ENCODE data around the gene ATP11A.
"Not testable (repeated sequence)": the region's sequence is repeated elsewhere in the genome, so short reads cannot be mapped to it uniquely, and the experiment has no call there.

Gene ATP11A

DNA sequence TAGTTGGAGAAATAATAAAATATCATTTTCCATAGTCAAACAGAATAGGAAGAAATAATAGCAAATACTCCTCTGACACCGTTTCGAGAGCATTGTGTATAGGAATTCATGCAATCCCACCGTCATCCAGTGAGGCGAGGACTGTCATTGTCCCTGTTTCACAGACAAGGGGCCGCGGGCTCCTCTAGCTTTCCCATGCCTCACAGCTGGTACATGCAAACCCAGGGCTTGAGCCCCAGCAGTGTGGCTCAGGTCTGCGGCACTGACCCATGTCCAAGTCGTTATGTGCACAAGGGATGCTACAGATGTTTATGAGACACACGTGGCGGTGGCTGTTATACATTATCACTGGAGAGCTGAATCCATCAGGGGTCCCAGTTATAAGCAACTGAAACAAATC, 18.5 kb upstream of the ATP11A start:
- no peak for FAIRE-seq

DNA sequence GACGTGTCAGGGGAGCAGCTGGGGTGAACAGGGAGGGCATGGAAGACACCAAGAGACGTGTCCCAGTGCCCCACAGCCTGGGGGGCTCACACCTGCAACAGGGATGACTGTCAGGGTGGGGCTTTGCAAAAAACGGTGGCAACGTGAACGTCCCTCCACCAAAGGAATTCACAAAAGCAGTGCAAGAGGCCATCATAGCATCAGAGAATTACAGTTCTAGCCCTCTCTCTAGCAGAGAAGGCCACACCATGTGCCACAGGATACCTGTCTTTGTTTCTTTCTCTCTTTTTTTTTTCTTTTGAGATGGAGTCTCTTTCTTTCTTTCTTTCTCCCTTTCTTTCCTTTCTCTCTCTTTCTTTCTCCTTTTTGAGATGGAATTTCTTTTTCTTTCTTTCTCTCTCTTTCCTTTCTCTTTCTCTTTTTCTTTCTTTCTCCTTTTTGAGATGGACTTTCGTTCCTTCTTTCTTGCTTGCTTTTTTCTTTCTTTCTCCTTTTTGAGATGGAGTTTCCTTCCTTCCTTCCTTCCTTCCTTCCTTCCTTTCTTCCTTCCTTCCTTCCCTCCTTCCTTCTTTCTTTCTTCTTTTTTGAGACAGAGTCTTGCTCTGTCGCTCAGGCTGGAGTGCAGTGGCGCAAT, 17.1 kb upstream of the ATP11A start:
- FAIRE-seq, result no peak

DNA sequence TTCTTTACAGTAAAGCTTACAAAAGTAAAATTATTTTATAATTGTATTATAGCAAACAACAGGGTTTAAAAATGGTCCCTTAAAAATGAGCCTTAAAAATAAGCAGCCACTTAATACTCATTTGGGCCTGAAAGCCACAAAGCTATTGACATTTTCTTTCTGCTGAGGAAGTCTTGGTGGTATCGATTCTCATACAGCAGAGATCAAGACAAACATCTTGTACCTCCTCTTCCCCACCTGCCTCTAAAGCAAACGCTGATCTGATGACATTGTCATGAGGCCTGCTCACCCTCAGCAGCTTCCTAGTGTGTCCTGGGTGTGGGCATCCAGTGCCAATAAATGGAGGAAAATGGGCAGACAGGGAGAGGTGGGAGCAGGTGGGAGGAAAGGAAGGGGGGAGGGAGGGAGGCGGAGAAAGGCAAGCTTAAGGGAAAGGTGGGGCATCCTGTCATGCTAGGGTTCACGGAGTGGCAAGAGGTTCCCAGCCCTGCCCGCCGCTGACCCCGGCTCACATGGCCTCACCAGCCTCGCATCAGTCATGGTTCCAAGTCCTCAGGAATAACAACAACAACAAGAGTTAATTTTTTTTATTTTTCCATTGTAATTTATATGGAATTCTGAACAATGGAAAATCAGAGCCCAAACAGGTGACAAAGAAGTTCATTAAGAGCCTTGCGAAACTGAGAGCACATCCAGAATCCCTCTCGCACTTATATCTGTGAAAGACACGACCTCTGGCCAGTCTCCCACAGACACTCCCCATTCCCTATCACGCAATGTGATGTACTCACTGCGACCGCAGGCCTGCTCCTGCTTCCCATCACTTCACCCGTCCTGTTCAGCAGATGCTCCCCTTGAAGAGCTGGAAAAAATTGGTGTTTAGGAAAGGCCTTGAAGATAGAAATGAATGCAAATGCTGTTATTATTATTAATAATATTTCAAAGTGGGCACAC, 15.1 kb upstream of the ATP11A start:
- no peak for FAIRE-seq

DNA sequence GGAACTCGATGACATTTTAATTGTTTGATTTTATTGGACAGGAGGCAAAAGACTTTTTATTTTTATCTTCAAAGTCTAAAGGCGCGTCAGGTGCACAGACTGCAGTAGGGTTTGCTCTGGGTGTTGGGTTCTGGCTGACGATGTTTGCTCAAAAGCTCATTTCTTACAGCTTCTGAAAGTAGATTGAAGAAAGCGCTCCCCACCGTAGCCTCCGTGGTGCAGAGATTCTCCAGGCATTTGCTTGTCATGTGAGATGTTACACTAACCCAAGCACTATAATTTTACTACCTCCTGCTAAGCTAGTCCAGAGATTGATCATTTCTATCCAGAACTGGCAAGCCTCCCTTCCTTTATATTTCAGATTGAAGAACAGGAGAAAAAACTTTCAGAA, 14.5 kb upstream of the ATP11A start:
- FAIRE-seq, result no peak

DNA sequence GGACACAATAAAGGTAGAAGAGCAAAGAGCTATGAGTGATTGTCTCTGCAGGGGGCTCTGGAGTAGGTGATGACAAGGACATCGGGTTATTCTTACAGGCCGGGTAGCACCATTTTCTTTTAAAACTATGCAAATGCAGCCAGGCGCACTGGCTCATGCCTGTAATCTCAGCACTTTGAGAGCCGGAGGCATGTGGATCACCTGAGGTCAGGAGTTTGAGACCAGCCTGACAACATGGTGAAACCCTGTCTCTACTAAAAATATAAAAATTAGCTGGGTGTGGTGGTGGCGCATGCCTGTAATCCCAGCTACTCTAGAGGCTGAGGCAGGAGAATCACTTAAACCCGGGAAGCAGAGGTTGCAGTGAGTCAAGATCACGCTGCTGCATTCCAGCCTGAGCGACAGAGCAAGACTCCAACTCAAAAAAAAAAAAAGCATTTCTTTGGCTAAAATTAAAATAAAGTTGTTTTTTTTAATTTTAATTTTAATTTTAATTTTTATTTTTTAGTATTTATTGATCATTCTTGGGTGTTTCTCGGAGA, 12.3 kb upstream of the ATP11A start:
- not testable (repeated sequence) for FAIRE-seq

DNA sequence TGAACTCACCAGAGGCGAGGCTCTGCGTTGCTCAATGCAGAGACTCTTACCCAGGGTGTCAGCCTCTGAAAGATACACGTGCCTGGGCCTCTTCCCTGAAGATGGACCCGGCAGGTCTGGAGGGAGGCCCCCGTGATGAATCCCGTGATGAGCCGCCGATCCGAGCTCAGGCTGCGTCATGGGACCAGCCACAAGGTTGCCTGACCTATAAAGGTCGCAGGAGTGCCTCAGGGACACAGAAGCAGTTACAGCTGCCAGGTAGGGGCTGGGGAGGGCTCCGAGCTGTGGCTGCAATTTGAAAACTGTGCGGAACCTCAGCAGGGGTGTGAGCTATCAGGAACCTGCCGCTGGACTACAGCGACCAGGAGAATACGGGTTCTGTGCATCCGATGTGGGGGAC, 10.5 kb upstream of the ATP11A start:
- FAIRE-seq, result no peak

DNA sequence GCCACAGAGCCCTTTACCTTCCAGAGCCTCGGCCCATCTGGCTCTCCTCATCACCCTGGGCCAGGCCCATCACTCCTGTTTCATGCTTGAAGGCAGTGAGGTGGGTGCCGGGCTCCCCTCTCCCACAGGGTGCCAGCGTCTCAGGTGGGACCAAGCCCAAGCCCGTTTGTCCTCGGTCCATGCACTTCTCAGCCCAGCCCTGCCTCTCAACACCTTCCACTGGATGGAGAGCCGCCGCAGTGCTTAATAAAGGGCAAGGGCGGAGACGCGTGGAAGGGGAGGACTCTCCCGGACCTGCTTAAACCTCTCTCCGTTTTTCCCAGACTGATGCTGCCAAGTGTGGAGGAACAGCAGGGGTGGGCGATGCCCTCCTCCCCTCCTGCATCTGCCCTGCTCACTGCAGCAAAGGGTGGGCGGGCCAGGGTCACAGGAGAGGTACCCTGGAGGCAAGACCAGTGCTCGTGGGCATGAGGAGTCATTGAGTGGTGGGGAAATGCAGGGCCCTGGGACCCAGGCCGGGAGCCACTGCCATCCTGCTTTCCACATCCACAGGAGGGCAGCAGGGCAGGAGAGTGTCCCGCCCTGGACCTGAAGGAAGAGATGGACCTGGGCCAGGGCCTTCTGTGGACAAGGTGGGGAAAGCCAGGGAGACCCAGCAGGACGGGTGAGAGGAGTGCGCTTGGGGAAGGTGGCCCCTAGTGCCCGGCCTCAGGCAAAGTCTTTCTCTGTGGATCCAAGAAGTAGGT, 9.7 kb upstream of the ATP11A start:
- no peak for FAIRE-seq

DNA sequence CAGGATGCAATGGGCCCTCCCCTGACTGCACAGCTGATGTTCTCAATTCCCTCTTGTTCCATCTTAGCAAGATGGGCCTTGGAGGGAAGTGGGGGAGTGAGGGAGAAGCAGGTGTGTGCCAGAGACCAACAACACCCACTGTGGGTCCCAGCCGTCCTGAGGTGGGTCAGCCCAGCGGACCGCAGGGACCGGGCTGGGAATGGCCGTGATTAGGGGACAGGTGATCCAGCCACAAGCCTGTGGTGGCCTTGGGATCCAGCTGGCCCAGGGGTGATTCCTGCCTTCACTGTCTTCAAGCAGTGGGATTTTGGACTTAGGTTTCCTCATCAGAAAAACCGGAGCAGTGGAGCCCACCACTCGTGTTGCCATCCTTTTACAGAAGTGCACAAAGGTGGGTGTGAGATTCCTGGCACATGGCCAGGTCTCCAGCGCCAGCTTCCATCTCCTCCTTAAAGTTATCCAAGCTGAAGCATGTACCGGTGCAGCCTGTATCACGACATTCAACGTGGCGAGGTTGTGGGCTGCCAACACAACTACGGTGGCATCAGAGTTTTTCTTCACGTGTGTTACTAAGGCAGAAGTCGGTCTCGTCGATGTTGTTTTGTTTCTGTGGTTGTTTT, 9.0 kb upstream of the ATP11A start:
- no peak for FAIRE-seq

DNA sequence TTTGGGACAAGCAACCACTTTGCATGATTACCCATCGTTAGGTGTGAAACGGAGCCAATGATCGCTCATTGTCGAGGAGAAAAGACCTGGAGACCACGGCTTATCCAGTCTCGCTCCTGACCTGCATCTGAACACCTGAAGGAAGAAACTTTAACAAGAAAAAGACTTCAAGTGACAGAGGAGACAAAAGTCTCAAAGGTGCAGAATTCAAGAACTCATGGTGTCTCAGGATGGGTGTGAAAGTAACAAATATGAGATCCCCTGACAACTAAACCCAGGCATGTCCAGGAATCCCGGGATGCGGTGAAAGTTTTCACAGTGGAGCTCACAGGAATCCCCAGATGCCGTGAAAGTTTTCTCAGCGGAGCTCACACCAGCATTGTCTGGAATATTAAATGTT, 6.3 kb upstream of the ATP11A start:
- no peak for FAIRE-seq

DNA sequence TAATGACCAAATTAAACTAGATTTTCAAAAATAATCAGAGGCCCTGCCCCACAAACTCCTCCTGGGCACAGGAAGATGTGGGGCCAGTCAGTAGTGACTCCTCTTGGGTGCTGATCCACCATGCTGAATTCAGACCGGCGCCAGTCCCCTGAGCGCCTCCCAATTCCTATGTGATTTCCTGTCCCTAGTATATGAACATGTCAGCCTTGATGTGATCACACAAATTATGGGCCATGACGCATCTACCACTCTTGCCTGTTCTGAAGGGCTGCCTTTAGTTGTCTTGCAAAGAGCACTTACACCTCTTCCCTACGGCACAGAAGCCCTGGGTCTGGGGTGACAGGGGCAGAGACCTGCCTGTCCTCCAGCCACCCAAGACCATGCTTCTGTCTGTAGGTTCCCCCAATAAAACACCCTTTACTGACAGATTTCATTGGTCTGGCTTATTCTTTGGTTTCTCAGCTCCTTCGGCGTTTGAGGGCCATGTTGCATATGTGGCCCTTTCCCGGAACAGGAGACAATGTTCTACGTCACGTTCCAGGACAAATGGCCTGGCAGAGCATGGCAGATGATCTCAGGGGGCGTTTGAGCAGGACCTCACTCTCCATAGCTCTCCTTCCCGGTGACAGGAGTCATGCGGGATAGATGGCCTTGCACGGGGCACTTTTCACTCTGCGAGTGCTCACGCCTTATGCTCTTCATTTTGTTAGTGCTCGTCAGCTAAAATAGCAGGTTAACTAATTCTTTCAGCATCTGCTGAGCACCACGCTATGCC, 5.6 kb upstream of the ATP11A start:
- FAIRE-seq, result no peak

DNA sequence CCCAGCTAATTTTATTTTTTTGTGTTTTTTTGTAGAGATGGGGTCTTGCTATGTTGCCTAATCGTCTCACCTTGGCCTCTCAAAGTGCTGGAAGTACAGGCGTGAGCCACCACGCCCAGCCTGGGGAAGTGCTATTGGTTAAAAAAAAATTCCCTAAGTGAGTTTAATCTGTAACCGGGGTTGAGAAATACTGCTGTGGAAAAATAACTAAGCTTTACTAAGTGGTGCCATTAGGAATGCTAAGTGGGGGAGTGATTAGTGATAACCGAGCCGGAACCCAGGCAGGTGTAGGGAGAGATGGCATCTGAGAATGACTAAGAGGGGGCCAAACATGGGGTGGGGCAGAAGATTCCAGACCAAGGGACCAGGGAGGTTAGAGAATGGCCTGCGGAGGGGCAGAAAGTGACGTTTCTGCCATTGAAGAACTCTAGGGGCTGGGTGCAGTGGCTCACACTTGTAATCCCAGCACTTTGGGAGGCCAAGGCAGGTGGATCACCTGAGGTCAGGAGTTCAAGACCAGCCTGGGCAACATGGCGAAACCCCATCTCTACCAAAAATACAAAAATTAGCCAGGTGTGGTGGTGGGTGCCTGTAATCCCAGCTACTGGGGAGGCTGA, 4.5 kb upstream of the ATP11A start:
- FAIRE-seq, result not testable (repeated sequence)

DNA sequence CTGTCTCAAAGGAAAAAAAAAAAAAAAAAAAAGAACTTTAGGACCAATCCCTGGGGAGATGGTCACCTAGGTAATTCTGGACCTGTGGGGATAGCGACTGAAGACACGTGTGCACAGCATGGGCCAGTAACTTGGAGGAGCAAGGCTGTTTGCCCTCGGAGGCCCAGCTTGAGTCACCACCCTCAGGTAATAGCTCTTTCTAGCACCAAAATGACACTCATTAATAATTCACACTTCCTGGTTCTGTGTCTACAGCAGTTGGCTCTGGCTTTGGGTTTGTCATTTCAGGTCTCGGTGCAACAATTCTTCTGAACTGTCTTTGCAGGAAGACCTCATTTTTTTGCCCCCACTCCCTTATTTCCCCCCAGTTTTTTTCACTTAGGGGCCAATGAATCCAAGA, 3.9 kb upstream of the ATP11A start:
- FAIRE-seq, result no peak

DNA sequence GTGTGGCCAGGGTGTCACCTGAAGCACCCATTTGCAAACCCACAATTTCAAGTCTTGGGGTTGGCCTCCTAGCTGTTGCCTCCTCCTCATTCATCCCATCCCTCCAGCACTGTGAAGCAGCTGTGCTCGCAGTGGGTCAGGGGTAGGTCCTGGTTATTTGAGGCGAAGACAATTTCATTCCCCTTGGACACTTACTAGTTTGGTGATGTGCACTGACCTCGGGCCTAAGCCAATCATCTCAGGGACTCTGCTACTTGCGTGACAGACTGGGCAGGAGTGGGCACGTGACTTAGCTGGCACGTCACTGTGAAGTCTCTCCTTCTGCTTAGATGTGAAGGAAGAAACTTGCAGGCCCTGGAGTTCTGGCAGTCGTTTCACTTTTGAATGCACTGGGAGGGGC, 3.5 kb upstream of the ATP11A start:
- FAIRE-seq, result no peak

DNA sequence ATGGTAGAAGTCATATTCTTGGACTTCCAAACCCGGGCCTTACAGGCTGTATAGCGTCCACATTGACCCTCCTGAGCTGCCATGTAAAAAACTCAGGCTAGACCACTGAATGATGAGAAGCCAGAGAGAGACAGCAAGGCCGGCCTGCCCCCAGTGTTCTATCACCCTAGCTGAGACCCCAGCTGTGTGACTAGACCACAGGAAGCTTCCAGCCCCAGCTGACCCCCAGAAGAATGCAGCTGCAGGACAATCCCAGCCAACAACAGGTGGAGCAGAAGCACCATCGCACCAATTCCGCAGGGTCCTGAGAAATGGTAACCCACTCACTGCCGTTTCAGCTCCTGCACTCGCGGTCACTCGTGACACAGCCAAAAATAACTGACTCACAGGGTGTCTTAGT, 2.9 kb upstream of the ATP11A start:
- no peak for FAIRE-seq

DNA sequence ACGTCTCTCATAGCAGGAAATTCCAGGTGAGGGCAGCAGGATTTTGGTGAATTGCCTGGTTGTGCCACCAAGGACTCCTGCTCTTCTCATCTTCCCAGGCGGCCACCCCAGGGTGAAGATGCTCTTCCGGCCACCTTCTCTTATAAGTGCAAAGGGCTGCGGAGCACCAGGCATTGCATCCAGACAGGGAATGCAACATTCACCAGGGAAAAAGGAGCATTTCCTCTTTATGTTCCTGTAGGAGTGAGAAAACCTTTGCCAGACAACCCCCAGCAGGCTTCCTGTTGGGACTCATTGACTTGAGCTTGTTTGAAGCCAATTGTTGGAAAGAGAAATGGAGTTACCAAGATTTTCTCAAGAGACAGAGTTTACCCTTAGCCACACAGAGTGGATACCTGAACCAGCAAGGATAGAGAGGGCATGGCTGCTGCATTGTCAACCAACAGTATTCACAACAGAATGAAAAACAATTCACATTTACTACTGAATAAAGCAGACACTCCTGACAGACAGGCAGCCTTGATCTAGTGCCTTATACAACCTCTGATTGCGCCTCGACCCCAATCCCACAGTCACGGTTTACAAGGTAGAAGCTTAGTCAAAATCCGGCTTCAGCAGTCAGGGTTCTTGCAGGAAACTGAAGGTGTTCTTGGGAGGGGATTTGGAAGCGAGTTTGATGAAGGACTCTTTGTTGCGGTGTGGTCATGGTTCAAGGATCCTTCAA, 1.8 kb upstream of the ATP11A start:
- no peak for FAIRE-seq

DNA sequence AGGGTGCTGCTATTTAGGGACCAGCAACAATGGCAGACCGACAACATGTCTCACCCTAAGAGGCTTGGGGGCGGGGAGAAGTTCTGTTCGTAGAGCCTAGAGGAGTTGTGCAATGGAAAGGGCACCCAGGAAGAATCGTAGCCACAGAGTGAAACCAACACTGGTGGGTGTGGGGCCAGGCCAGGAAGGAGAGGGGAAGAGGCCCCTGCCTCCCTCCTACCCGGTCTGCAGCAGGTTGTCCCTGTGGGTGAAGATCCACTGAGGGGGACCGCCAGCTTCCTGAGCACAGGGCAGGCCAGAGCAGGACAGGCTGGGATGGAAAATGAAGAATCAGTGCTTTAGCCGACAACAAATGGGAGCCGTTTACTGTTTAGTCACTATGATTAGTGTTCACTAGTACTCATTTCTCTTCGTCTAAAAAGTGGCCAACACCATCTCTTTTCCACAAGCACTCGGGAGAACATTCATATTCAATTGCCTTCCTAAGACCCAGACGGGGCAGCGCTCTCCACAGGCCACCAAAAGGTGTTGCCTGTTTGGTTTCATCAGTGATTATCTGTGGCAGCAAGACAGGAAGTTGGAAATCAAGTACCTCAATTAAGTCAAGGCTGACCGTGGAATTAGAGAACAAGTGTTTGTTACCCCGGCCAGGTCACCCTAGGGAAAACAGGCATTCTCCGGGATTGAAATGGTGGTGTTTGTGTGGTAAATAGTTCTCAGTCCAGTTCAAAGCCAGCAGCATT, 1.1 kb upstream of the ATP11A start:
- FAIRE-seq, result no peak

DNA sequence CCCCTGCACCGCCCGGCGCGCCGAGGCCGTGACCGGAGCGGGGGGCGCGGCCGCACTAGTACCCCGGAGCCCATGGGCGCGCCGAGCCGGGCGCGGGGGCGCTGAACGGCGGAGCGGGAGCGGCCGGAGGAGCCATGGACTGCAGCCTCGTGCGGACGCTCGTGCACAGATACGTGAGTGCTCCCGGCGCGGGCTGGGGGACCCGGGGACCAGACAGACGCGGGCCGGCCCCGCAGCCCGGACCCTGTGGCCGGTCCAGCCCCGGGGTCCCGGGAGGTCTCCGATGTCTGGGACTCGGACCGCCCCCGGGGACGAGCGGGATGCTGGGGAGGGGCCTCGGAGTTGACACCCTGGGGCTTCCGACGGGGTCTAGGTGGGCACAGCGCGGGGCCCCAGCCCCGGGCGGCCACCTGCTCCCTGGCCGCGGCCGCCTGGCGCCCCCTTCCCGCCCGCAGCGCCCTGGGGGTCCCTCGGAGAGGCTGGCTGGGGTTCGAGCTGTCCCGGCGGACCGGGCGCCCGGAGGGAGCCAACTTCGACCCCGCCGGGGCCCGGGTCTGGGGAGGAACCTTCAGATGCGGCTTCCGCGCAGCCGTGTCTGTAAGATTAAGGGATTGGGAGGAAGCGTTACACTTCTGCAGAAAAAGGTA, 568 bp downstream of the ATP11A start:
- no peak for FAIRE-seq

DNA sequence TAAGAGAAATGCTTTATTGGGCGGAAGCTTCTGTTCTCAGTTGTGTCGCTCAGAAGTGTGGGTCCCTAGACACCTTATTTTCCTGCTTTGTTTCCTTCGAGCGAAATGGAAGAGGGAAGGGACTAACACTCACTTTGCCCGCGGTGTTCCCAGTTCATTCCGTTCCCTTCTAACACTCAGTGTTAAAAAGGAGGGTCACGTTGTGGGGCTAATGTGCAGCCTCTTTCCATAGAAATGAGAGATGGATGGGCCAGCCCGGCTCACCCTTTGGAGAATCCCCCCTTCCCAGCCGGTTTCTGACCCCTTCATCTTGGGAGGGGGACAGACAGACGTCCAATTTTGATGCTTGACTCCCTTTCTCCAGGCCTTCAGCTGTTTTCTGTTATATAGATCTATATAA, 2.3 kb downstream of the ATP11A start:
- FAIRE-seq, result no peak

DNA sequence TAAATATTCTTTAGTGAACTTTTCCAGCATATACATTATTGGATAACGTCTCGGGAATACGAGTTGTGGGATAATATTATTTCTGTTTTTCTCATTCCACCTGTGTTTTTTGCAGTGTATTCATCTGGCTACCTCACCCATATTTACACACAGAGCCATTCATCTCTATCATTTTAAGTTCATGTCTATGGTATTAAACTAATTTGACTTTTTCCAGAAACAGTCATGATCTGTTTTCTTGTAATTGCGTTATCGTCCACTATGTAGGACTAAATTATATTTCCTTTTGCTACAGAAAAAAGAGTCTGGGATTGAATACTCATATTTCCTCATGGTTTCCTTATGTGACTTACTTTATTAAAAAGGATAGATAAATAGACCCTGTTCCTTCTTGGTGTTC, 2.7 kb downstream of the ATP11A start:
- FAIRE-seq, result no peak
